Activated CD8-positive, alpha-beta T cell treated with anti-CD3 and anti-CD28 coated beads, Interleukin-2, amount 10 ng/mL, durations not matched to agents 7 days and 5 days (primary cell): ENCODE measurements around the gene TOP1. TPM values are rescaled to one million over a fixed set of nuclear protein-coding genes. Genes with fewer than 3 reads are reported as not detected.

Experiments
- ATAC-seq: fragments of 150-1000 bp; cut with Tn5 transposase; one replicate; pipeline ENCODE4 v1.10.0; 2021; ENCODE audit warnings: moderate library complexity
- CTCF ChIA-PET: fragments of 350-600 bp; sonication (Branson Sonifier 250); formaldehyde crosslinking; loops from one replicate; lab custom pipeline; 2021; ENCODE audit warnings: antibody characterized with exemption; lab: Charles Lee
- POLR2A ChIA-PET: fragments of 350-600 bp; sonication (Branson Sonifier 250); formaldehyde crosslinking; loops from one replicate; lab custom pipeline; 2021; ENCODE audit warnings: antibody characterized with exemption; lab: Charles Lee
- DNase-seq: peaks from one replicate; pipeline ENCODE4 v3.0.0-alpha.2; 2020
- H3K27ac Mint-ChIP-seq: one replicate; pipeline ENCODE4 v1.8.0; 2021; ENCODE audit warnings: mild to moderate bottlenecking, mixed read lengths
- H3K27me3 Mint-ChIP-seq: one replicate; pipeline ENCODE4 v1.8.0; 2021; ENCODE audit warnings: low read depth, mixed read lengths
- H3K36me3 Mint-ChIP-seq: one replicate; pipeline ENCODE4 v1.8.0; 2021; ENCODE audit warnings: low read depth, mixed read lengths
- H3K4me1 Mint-ChIP-seq: one replicate; pipeline ENCODE4 v1.8.0; 2021; ENCODE audit warnings: low read depth, mixed read lengths
- H3K4me3 Mint-ChIP-seq: one replicate; pipeline ENCODE4 v1.8.0; 2021; ENCODE audit warnings: mild to moderate bottlenecking, mixed read lengths
- H3K9me3 Mint-ChIP-seq: one replicate; pipeline ENCODE4 v1.8.0; 2022; ENCODE audit warnings: mixed read lengths; ENCODE audit not compliant: insufficient read depth
- total RNA-seq, 2 experiments: library from RNA; stranded (reverse); gene quantifications; one replicate each; pipeline ENCODE4 v1.2.3, GENCODE V29; 2021

Gene TOP1
- total RNA-seq, 2 experiments from 2014 or later = 89.1 to 91.5 TPM

- no peak for ATAC-seq
- DNase-seq = no peak
- no peaks in the 10 kb centered on the region for H3K9me3 Mint-ChIP-seq
- ChIA-PET POLR2A (interaction anchor here (0.7 kb wide), 1 partner anchor 9 kb away, joined by 3 read pairs; no protein-coding TSS in a partner anchor), CTCF (interaction anchor here (1.0 to 1.5 kb wide), 3 partner anchors 14 to 67 kb away, joined by 3 to 9 read pairs (median 3); no protein-coding TSS in a partner anchor)
- peaks cover 67% of the 10 kb centered on the region for H3K36me3 Mint-ChIP-seq
- no peak overlapping the region for H3K4me3 Mint-ChIP-seq
- peaks cover 38% of the 10 kb centered on the region for H3K4me1 Mint-ChIP-seq
- H3K27ac Mint-ChIP-seq = no peak overlapping the region
- H3K27me3 Mint-ChIP-seq = no peaks in the 10 kb centered on the region
Observed at GRCh38 chr20:41057999-41058673, 29.5 kb downstream of the TOP1 start.

DNA sequence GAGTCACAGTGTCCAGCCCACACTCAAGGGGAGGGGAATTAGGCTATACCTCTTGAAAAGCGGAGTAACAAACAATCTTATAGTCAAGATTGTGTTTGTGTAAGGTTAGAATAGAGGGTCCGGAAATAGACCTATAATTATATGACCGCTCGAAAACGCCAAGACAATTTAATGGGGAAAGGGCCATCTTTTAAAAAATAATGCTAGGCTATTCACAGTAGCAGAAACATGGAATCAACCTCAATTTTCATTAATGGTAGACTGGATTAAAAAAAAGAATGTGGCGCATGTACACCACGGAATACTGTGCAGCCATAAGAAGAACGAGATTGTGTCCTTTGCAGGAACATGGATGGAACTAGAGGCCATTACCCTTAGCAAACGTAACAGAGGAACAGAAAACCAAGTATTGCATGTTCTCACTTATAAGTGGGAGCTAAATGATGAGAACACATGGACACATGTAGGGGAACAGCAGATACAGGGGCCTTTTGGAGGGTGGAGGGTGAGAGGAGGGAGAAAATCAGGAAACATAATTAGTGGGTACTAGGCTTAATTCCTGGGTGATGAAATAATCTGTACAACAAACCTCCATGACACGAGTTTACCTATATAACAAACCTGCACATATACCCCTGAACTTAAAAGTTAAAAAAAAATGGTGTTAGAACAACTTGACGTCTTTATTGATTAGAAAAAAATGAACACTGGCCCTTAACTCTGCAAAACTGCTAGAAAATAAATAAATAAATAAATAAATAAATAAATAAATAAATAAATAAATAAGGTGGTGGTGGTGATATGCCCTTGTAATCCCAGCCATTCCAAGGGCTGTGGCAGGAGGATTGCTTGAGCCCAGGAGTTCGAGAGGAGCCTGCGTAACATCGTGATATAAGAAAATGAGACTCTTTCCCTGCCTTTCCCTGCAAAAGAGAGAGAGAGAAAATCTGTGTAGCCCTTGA lies 30.3 kb downstream of the TOP1 start:
- Mint-ChIP-seq H3K27me3 (no peaks in the 10 kb centered on the region), H3K4me3 (no peak overlapping the region), H3K9me3 (no peaks in the 10 kb centered on the region), H3K4me1 (peaks cover 41% of the 10 kb centered on the region), H3K27ac (no peak overlapping the region), H3K36me3 (peaks cover 67% of the 10 kb centered on the region)
- DNase-seq (no peak), ATAC-seq (no peak)
- CTCF ChIA-PET = interaction anchor here (1.0 to 1.1 kb wide), 2 partner anchors 13 to 18 kb away, joined by 3 read pairs; no protein-coding TSS in a partner anchor
- POLR2A ChIA-PET = interaction anchor here (0.7 kb wide), 1 partner anchor 8 kb away, joined by 3 read pairs; no protein-coding TSS in a partner anchor

GRCh38 chr20:41061155-41061554 lies 32.5 kb downstream of the TOP1 start:
- H3K4me3 Mint-ChIP-seq = no peak overlapping the region
- peaks cover 61% of the 10 kb centered on the region for H3K36me3 Mint-ChIP-seq
- H3K9me3 Mint-ChIP-seq = no peaks in the 10 kb centered on the region
- ChIA-PET POLR2A (interaction anchor here (0.9 kb wide), 1 partner anchor 12 kb away, joined by 3 read pairs; no protein-coding TSS in a partner anchor), CTCF (interaction anchor here (0.7 to 1.7 kb wide), 4 partner anchors 9 to 71 kb away, joined by 3 to 7 read pairs (median 4); no protein-coding TSS in a partner anchor)
- ATAC-seq (no peak), DNase-seq (no peak)
- H3K27ac Mint-ChIP-seq = no peak overlapping the region
- peaks cover 30% of the 10 kb centered on the region for H3K4me1 Mint-ChIP-seq
- H3K27me3 Mint-ChIP-seq = no peaks in the 10 kb centered on the region

DNA sequence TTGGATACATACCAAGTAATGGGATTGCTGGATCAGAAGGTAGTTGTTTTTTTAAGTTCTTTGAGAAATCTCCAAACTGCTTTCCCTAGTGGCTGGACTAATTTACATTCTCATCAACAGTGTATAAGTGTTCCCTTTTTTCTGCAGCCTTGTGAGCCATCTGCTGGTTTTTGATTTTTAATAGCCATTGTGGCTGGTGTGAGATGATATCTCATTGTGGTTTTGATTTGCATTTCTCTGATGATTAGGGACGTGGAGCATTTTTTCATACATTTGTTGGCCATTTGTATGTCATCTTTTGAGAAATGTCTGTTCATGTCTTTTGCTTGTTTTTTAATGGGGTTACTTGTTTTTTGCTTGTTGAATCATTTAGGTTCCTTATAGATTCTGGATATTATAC lies 34.8 kb downstream of the TOP1 start:
- DNase-seq (no peak), ATAC-seq (no peak)
- POLR2A ChIA-PET = no interaction called here
- H3K27ac Mint-ChIP-seq = no peak overlapping the region
- H3K27me3 Mint-ChIP-seq = no peaks in the 10 kb centered on the region
- peaks cover 27% of the 10 kb centered on the region for H3K4me1 Mint-ChIP-seq
- CTCF ChIA-PET = interaction anchor here (1.0 to 1.6 kb wide), 3 partner anchors 10 to 100 kb away, joined by 3 to 6 read pairs (median 5); no protein-coding TSS in a partner anchor
- H3K9me3 Mint-ChIP-seq = no peaks in the 10 kb centered on the region
- no peak overlapping the region for H3K4me3 Mint-ChIP-seq
- peaks cover 65% of the 10 kb centered on the region for H3K36me3 Mint-ChIP-seq

DNA sequence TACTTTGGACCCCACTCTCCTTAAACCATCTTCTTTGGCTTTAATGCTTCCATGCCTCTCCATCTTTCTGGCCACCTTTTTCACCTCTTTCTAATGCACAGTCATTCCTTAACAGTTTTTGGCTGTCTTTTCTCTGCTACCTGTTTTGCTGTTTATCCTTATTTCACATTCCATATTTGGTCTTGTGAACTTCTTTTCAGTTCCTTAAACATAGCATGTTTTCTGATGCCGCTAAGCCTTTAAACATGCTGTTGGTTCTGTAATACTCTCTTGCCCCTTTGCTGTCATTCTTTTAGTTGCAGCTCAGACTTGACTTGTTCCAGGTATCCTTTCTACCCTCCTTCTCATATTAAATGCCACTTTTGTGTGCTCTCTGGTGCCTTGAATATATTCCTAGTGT lies 35.8 kb downstream of the TOP1 start:
- Mint-ChIP-seq H3K4me3 (no peak overlapping the region), H3K27me3 (no peaks in the 10 kb centered on the region), H3K4me1 (peaks cover 28% of the 10 kb centered on the region), H3K27ac (no peak overlapping the region), H3K9me3 (no peaks in the 10 kb centered on the region), H3K36me3 (peaks cover 69% of the 10 kb centered on the region)
- ChIA-PET POLR2A (no interaction called here), CTCF (interaction anchor here (1.0 to 20.5 kb wide), 3 partner anchors 31 to 74 kb away, joined by 3 to 217 read pairs (median 3); no protein-coding TSS in a partner anchor)
- ATAC-seq (no peak), DNase-seq (no peak)

DNA sequence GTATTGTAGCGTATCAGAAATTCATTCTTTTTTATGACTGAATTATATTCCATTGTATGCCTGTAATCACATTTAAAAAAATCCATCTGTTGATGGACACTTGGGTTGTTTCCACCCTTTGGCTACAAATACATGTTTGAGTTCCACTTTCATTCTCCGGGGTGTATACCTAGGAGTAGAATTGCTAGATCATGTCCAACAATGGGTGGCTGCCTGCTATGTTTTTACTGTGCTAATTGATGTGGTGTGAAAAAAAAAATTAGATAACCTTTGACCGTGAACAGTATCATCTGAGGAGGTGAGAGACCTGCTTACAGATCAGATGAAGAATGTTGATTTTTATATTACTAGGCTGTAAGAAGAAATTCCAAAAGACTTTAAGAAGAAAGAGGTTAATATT lies 37.1 kb downstream of the TOP1 start:
- Mint-ChIP-seq H3K4me3 (no peak overlapping the region), H3K4me1 (peaks cover 36% of the 10 kb centered on the region), H3K9me3 (no peaks in the 10 kb centered on the region), H3K27me3 (no peaks in the 10 kb centered on the region), H3K36me3 (peaks cover 71% of the 10 kb centered on the region), H3K27ac (no peak overlapping the region)
- DNase-seq = no peak
- ATAC-seq = no peak
- ChIA-PET CTCF (interaction anchor here (20.5 kb wide), 1 partner anchor 75 kb away, joined by 217 read pairs; no protein-coding TSS in a partner anchor), POLR2A (no interaction called here)

GRCh38 chr20:41068806-41069205 lies 40.2 kb downstream of the TOP1 start:
- DNase-seq (no peak), ATAC-seq (no peak)
- H3K27me3 Mint-ChIP-seq = no peaks in the 10 kb centered on the region
- H3K4me1 Mint-ChIP-seq = peaks cover 52% of the 10 kb centered on the region
- no peaks in the 10 kb centered on the region for H3K9me3 Mint-ChIP-seq
- H3K4me3 Mint-ChIP-seq = no peak overlapping the region
- H3K27ac Mint-ChIP-seq = no peak overlapping the region
- ChIA-PET CTCF (interaction anchor here (0.6 to 20.5 kb wide), 3 partner anchors 24 to 187 kb away, joined by 3 to 217 read pairs (median 5); no protein-coding TSS in a partner anchor), POLR2A (no interaction called here)
- peaks cover 49% of the 10 kb centered on the region for H3K36me3 Mint-ChIP-seq

DNA sequence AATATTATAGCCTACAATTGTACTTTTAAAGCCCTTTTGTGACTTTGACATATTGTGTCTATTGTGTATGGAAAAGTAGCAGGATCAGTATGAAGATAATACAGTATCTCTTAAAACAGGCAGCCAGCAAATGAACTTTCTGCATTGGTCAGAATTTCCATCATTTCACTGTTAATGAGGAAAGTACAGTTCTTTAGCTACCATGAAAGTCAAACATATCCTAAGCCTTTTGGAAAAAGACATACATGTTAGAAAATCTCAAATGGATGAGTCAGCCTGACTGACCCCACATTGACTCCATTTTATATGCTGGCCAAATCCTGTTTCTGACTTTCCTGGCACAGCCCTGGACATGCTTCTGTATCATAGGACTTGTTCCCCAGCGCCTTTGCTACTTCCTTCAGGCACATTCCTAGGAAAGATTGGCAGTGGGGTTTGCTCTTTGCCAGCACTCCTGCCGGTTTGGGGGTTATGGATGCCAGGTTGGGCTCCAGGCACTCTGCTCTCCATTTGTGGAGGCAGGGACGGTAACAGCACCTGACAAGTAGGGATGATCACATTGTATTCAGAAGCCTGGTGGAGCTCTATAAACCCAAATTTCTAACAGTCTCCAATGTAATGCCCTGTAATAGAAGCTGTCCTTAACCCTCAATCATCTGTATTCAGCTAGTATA lies 43.7 kb downstream of the TOP1 start:
- POLR2A ChIA-PET = no interaction called here
- CTCF ChIA-PET = interaction anchor here (1.0 to 20.5 kb wide), 5 partner anchors 10 to 109 kb away, joined by 3 to 217 read pairs (median 8); no protein-coding TSS in a partner anchor
- H3K4me1 Mint-ChIP-seq = peaks cover 76% of the 10 kb centered on the region
- H3K9me3 Mint-ChIP-seq = no peaks in the 10 kb centered on the region
- DNase-seq (no peak), ATAC-seq (no peak)
- H3K27me3 Mint-ChIP-seq = no peaks in the 10 kb centered on the region
- H3K4me3 Mint-ChIP-seq = no peak overlapping the region
- H3K27ac Mint-ChIP-seq = peak overlapping the region; percentile 53
- peaks cover 52% of the 10 kb centered on the region for H3K36me3 Mint-ChIP-seq

GRCh38 chr20:41072915-41073314 lies 44.3 kb downstream of the TOP1 start:
- H3K27ac Mint-ChIP-seq = peak overlapping the region; percentile 58
- DNase-seq (no peak), ATAC-seq (peak; percentile 38)
- peaks cover 52% of the 10 kb centered on the region for H3K36me3 Mint-ChIP-seq
- H3K9me3 Mint-ChIP-seq = no peaks in the 10 kb centered on the region
- ChIA-PET CTCF (interaction anchor here (1.0 to 20.5 kb wide), 5 partner anchors 10 to 110 kb away, joined by 3 to 217 read pairs (median 8); no protein-coding TSS in a partner anchor), POLR2A (interaction anchor here (1.0 kb wide), 1 partner anchor 87 kb away, joined by 7 read pairs; no protein-coding TSS in a partner anchor)
- no peaks in the 10 kb centered on the region for H3K27me3 Mint-ChIP-seq
- H3K4me1 Mint-ChIP-seq = peaks cover 75% of the 10 kb centered on the region
- no peak overlapping the region for H3K4me3 Mint-ChIP-seq

GRCh38 chr20:41074441-41074840 lies 45.8 kb downstream of the TOP1 start:
- H3K4me3 Mint-ChIP-seq = no peak overlapping the region
- H3K9me3 Mint-ChIP-seq = no peaks in the 10 kb centered on the region
- peaks cover 85% of the 10 kb centered on the region for H3K4me1 Mint-ChIP-seq
- DNase-seq = no peak
- peak overlapping the region; percentile 3 for H3K27ac Mint-ChIP-seq
- POLR2A ChIA-PET = no interaction called here
- CTCF ChIA-PET = interaction anchor here (1.2 to 20.5 kb wide), 8 partner anchors 16 to 106 kb away, joined by 3 to 217 read pairs (median 5); no protein-coding TSS in a partner anchor
- no peak for ATAC-seq
- H3K27me3 Mint-ChIP-seq = no peaks in the 10 kb centered on the region
- H3K36me3 Mint-ChIP-seq = peaks cover 54% of the 10 kb centered on the region
